HK-2 (cell line): ENCODE results near the gene CD160.
A peak's percentile ranks its signal among the peaks of the same experiment; 100 is the strongest.
"Not testable (repeated sequence)": the region's sequence is repeated elsewhere in the genome, so short reads cannot be mapped to it uniquely, and the experiment has no call there.

Source experiments
- DNase-seq: peaks from one replicate; pipeline ENCODE4 v3.0.0-alpha.2; 2018; ENCODE audit not compliant: unreplicated experiment

Gene CD160

GRCh38 chr1:145758575-145758974, 39.3 kb downstream of the CD160 start:
- DNase-seq = no peak

- DNase-seq = no peak
Measured at GRCh38 chr1:145759721-145760120, 40.4 kb downstream of the CD160 start.

- not testable (repeated sequence) for DNase-seq
Measured at GRCh38 chr1:145760395-145760949, 41.2 kb downstream of the CD160 start.

GRCh38 chr1:145761498-145761897, 42.2 kb downstream of the CD160 start:
- DNase-seq = not testable (repeated sequence)

- DNase-seq = not testable (repeated sequence)
Measured at GRCh38 chr1:145762001-145762400, 42.7 kb downstream of the CD160 start.

DNA sequence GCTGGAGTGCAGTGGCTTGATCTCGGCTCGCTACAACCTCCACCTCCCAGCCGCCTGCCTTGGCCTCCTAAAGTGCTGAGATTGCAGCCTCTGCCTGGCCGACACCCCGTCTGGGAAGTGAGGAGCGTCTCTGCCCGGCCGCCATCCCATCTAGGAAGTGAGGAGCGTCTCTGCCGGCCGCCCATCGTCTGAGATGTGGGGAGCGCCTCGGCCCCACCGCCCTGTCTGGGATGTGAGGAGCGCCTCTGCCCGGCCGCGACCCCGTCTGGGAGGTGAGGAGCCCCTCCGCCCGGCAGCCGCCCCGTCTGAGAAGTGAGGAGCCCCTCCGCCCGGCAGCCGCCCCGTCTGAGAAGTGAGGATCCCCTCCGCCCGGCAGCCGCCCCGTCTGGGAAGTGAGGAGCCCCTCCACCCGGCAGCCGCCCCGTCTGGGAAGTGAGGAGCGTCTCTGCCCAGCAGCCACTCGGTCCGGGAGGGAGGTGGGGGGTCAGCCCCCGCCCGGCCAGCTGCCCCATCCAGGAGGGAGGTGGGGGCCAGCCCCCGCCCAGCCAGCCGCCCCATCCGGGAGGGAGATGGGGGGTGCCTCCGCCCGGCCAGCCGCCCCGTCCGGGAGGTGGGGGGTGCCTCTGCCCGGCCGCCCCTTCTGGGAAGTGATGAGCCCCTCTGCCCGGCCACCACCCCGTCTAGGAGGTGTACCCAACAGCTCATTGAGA, 45.1 kb downstream of the CD160 start:
- DNase-seq = not testable (repeated sequence)

- not testable (repeated sequence) for DNase-seq
Measured at GRCh38 chr1:145765127-145765526, 45.8 kb downstream of the CD160 start.

DNA sequence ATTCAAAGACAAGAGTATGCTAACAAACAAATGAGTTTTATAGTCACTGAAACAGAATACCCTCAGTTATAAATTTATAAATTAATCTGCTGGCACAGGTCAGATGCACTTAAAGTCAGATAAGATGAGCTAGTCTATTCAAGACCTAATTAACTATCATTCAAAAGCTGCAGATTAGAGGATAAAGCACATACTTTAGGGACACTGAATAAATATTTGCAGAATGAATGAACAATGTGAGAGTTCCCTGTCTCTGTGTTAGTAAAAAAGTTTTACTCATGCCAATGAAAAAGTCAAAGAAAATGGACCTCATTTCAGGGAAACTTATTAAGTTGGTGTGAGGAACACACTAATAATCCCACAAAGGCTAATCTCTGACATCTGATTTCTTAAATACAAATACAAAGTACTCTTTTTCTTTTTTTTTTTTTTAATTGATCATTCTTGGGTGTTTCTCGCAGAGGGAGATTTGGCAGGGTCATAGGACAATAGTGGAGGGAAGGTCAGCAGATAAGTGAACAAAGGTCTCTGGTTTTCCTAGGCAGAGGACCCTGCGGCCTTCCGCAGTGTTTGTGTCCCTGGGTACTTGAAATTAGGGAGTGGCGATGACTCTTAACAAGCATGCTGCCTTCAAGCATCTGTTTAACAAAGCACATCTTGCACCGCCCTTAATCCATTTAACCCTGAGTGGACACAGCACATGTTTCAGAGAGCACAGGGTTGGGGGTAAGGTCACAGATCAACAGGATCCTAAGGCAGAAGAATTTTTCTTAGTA, 46.5 kb downstream of the CD160 start:
- not testable (repeated sequence) for DNase-seq

DNA sequence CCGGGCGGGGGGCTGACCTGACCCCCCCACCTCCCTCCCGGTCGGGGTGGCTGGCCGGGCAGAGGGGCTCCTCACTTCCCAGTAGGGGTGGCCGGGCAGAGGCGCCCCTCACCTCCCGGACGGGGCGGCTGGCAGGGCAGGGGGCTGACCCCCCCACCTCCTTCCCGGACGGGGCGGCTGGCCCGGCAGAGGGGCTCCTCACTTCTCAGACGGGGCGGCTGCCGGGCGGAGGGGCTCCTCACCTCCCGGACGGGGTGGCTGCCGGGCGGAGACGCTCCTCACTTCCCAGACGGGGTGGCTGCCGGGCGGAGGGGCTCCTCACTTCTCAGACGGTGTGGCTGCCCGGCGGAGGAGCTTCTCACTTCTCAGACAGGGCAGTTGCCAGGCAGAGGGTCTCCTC, 47.6 kb downstream of the CD160 start:
- DNase-seq = not testable (repeated sequence)

DNA sequence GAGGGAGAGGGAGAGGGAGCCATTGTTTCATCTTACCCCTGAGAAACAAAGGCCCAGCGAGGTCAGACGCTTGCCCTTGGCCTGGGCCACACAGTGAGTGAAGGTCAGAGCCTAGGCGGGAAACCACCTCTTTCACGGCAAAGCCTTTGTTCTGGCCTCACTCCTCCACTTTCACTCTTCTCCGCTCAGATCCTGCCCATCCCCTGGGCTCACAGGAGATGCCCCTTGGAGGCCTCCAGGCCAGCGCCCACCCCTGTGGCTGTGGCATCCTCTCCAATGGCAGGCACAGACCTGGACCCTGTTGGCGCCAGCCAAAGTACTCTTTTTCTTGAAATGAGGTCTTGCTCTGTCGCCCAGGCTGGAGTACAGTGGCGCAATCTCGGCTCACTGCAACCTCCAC, 48.7 kb downstream of the CD160 start:
- not testable (repeated sequence) for DNase-seq

DNA sequence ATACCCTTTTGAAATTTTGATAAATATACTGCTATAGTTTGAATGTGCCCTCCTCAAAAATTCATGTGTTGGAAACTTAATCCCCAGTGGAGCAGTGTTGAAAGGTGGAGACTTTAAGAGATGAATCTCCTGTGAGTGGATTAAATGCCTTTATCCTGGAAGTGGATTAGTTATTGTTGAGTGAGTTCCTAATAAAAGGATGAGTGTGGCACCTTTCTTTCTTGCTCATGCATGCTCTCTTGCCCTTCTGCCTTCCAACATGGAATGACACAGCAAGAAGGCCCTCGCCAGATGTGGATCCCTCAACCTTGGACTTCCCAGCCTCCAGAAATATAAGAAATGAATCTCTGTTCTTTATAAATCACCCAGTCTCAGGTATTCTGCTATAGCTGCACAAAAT, 51.8 kb downstream of the CD160 start:
- DNase-seq = no peak

DNA sequence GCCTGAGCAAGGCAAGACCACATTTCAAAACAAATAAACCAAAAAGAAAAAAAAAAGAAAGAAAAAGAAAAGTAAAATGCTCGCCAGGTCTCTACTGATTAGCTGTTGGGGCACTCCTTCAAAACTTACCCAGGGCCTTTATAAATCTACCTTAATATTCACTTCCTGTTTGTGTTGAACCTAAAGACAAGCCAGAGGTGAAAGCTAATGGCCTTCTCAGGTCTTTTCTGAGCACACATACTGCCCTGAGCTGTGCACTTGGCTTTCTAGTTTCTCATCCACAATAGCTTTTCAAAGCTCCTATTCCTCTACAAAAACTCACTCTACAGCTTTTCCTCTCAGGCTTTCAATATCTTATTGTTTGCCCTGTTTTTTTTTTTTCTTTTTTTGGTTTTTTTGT, 54.1 kb downstream of the CD160 start:
- no peak for DNase-seq

DNA sequence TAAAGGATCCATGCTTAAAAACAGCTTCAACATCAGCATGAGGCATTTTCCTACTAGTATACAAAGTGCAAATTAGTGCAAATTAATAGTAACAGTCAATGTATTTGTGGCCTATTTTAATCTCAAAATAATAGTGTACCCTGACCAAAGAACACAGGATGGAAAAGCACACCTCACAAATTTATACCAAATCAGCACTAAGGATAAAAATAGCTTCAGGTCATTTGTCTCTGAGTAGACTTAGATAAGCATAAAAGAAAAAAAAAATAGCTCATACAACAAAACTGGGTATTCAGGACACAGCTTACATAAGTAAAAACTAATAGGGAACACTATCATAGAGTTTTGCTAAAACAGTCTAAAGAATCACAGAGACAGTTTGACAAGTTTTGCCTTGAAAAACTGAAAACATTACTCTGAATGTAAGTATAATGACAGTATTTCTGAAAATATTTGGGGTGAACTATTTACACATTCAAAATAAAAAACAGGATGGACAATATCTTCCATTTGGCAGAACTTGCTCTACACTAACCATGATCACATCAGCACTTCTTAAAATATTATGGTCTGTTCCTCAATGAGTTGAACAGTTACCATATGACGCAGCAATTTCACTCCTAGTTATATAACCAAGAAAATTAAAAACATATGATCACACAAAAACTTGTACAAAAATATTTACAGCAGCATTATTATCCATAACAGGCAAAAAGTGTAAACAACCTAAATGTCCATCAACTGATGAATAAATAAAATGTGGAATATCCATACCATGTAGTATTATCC, 58.3 kb downstream of the CD160 start:
- no peak for DNase-seq

DNA sequence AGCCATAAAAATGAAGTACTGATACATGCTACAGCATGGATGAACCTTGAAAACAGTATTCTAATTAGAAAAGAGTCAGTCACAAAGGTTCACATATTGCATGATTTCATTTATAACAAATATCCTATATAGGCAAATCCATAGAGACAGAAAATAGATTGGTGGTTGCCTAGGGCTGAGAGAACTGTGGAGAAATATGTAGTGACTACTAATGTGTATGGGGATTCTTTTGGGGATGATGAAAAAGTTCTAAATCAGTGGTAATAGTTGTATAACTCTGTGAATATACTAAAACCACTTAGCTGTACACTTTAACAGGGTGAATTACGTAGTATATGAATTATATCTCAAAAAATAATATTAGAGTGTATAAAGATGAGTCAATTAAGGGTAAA, 58.8 kb downstream of the CD160 start:
- no peak for DNase-seq

DNA sequence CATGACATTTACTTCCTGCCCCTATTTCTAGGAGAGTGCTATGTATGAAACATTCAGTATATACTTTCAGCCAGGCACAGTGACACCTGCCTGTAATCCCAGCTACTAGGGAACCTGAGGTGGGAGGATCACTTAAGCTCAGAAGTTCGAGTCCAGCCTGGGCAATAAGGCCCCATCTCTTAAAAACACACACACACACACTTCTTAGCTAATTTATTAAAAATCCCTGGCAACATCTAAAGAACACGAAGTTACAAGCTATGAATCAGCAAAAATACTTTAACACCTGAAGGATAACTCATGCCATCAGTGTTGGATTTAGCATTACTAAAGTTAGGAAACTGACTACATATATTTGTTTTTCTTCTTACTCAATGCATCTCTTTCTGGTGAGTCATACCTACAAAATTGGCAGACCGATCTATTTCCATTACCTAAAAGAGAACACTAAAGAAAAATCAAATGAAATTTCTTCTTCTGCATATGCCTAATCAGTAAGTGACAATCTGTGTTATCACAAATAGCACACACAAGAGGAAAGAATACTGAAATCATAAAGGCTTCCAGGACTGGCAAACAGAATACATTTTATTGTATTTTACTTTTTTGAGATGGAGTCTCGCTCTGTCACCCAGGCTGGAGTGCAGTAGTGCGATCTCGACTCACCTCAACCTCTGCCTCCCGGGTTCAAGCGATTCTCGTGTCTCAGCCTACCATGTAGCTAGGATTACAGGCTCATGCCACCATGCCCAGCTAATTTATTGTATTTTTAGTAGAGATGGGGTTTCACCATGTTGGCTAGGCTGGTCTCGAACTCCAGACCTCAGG, 63.2 kb downstream of the CD160 start:
- DNase-seq = peak; percentile 39

GRCh38 chr1:145784409-145784808, 65.1 kb downstream of the CD160 start:
- DNase-seq = no peak

DNA sequence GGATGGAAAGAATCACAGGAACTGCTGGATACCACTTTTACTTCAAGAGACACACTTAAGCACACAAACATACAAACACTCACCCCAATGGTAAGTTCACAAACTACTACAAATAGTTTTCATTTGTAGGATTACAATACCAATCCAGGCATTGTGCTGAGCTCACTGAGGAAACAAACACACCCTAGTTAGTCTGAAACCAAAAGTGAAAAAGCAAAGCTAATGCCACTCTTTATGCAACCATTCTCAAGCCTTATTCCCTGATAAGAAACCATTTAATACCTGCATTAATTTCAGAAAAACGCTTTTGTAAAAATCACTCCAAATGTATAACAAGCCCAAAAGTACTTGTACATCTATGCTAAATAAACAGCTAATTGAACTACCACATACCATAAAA, 66.2 kb downstream of the CD160 start:
- DNase-seq = no peak

DNA sequence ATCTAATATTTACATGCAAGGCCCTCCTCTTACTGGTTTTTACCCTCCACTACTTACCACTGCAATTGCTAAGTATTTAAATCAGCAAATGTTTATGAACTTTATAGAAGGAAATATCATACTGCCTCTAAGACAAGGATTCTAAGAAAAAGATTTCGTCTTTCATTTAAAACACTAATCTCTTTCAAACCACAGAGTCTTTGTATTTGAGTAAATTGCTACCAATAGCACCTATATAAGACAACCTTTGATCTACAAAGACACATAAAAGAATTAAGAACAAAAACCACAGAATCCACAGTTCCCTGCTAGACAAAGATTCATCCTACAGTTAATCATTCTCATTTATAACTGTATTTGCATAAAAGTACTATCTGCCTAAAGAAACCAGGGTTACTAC, 67.0 kb downstream of the CD160 start:
- DNase-seq = no peak

DNA sequence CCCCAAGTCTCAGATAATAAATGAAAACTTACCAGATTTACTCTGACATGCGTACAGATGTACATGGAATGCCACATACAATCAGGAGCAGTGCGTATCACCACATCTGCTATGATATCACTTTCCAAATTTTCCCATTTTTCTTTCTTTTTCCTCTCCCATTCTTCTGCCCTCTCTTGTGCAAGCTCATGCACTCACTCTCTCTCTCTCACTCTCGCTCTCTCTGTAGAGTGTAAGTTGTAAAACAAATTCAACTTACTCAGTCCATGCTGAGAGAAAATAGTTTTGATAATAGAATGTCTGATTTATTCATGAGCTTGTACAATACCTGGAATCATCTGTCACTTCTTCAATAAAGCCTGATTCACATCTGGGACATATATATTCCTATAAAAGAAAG, 69.3 kb downstream of the CD160 start:
- DNase-seq = no peak
